Astrocyte of the spinal cord (primary cell): ENCODE results near the gene SOX12.

ENCODE experiments used
- DNase-seq: peaks from one replicate; pipeline ENCODE4 v3.0.0; 2011; ENCODE audit warnings: low read depth, low spot score
- H3K4me3 ChIP-seq: 2 replicates; pipeline ENCODE4 v1.5.1; 2011; ENCODE audit warnings: low read depth, mild to moderate bottlenecking, low read length, moderate library complexity
- CTCF ChIP-seq: IDR thresholded peaks from 2 replicates; pipeline ENCODE4 v1.5.1; 2012; ENCODE audit warnings: low read depth, mild to moderate bottlenecking, low read length, inconsistent platforms
- in situ Hi-C: cut with HindIII; loops from 2 replicates; pipeline ENCODE4 v1.10.0; 2017; ENCODE audit warnings: low sequenced_read_pairs

SOX12 gene

GRCh38 chr20:301886-302848 lies 23.2 kb upstream of the SOX12 start:
- no peak overlapping the region for H3K4me3 ChIP-seq
- TF ChIP-seq CTCF: no peak
- in situ Hi-C loops: no loop called here
- no peak for DNase-seq

- no peak overlapping the region for H3K4me3 ChIP-seq
- DNase-seq: no peak
- no peak for TF ChIP-seq CTCF
- in situ Hi-C loops: no loop called here
Observed at GRCh38 chr20:305745-306144, 19.6 kb upstream of the SOX12 start.

GRCh38 chr20:308427-309038 lies 16.8 kb upstream of the SOX12 start:
- DNase-seq: no peak
- no peak overlapping the region for H3K4me3 ChIP-seq
- TF ChIP-seq CTCF: no peak
- in situ Hi-C loops: no loop called here

- peak overlapping the region; percentile 47 for H3K4me3 ChIP-seq
- in situ Hi-C loops: no loop called here
- no peak for TF ChIP-seq CTCF
- no peak for DNase-seq
Observed at GRCh38 chr20:309306-309840, 16.0 kb upstream of the SOX12 start.

- peak overlapping the region; percentile 47 for H3K4me3 ChIP-seq
- no peak for TF ChIP-seq CTCF
- in situ Hi-C loops: no loop called here
- peak; percentile 99 for DNase-seq
Observed at GRCh38 chr20:309841-310644, 15.3 kb upstream of the SOX12 start.

- no peak for TF ChIP-seq CTCF
Observed at GRCh38 chr20:310645-311044, 14.7 kb upstream of the SOX12 start.

More at GRCh38 chr20:310645-311044, 14.7 kb upstream of the SOX12 start:
- DNase-seq: no peak
- no peak overlapping the region for H3K4me3 ChIP-seq
- in situ Hi-C loops: no loop called here
